Measurements from ENCODE around the gene DUSP19.

The DUSP19 gene

GRCh38 chr2:183125659-183126341 lies 47.3 kb downstream of the DUSP19 start:
- Histone ChIP-seq H3K9me3 (ENCODE audit: control insufficient read depth, insufficient read depth, low read length) (no peaks in the 10 kb centered on the region), H3K9ac (ENCODE audit: low read depth, low read length) (peak overlapping the region; percentile 20; the same call in 1 of the 2 replicates), H3K4me1 (ENCODE audit: insufficient read depth, low read length) (no peaks in the 10 kb centered on the region)

GRCh38 chr2:183126635-183127034 lies 48.1 kb downstream of the DUSP19 start:
- H3K9ac ChIP-seq (ENCODE audit: low read depth, low read length): no peak overlapping the region

More at GRCh38 chr2:183125659-183126341, 47.3 kb downstream of the DUSP19 start:
- H3K36me3 ChIP-seq (ENCODE audit: insufficient read depth, low read length): no peaks in the 10 kb centered on the region; the same call in 1 of the 2 replicates

GRCh38 chr2:183134016-183134415 lies 55.5 kb downstream of the DUSP19 start:
- H3K9ac ChIP-seq (ENCODE audit: low read depth, low read length): no peak overlapping the region
- H3K9me3 ChIP-seq (ENCODE audit: control insufficient read depth, insufficient read depth, low read length): no peaks in the 10 kb centered on the region
- H3K36me3 ChIP-seq (ENCODE audit: insufficient read depth, low read length): peaks cover 8% of the 10 kb centered on the region
- no peaks in the 10 kb centered on the region for H3K4me1 ChIP-seq (ENCODE audit: insufficient read depth, low read length)

More at GRCh38 chr2:183126635-183127034, 48.1 kb downstream of the DUSP19 start:
- Histone ChIP-seq H3K36me3 (ENCODE audit: insufficient read depth, low read length) (peaks cover 3% of the 10 kb centered on the region; the same call in 1 of the 2 replicates), H3K9me3 (ENCODE audit: control insufficient read depth, insufficient read depth, low read length) (no peaks in the 10 kb centered on the region), H3K4me1 (ENCODE audit: insufficient read depth, low read length) (no peaks in the 10 kb centered on the region)

- Histone ChIP-seq H3K9me3 (ENCODE audit: control insufficient read depth, insufficient read depth, low read length) (peaks cover 17% of the 10 kb centered on the region), H3K4me1 (ENCODE audit: insufficient read depth, low read length) (no peaks in the 10 kb centered on the region), H3K9ac (ENCODE audit: low read depth, low read length) (no peak overlapping the region), H3K36me3 (ENCODE audit: insufficient read depth, low read length) (peaks cover 17% of the 10 kb centered on the region; the same call in 1 of the 2 replicates)
Observed at GRCh38 chr2:183148955-183149354, 70.4 kb downstream of the DUSP19 start.

GRCh38 chr2:183149489-183149888 lies 70.9 kb downstream of the DUSP19 start:
- peaks cover 15% of the 10 kb centered on the region for H3K9me3 ChIP-seq (ENCODE audit: control insufficient read depth, insufficient read depth, low read length)
- H3K9ac ChIP-seq (ENCODE audit: low read depth, low read length): no peak overlapping the region
- peaks cover 17% of the 10 kb centered on the region; the same call in 1 of the 2 replicates for H3K36me3 ChIP-seq (ENCODE audit: insufficient read depth, low read length)
- H3K4me1 ChIP-seq (ENCODE audit: insufficient read depth, low read length): no peaks in the 10 kb centered on the region

Measured in ES-I3 (cell line).